Measurements from ENCODE around the gene CMTM4. TPM values are rescaled to one million over a fixed set of nuclear protein-coding genes. Genes with fewer than 3 reads are reported as not detected.

CMTM4 gene
- total RNA-seq, 4 donors from 2014 or later: 13.7 to 24.0 (median 15.8) TPM

- H3K27me3 ChIP-seq: no peaks in the 10 kb centered on the region
- H3K4me1 ChIP-seq: peaks cover 7 to 61% (median 13%) of the 10 kb centered on the region in 3 donors
- H3K27ac ChIP-seq: peak overlapping the region in 3 of 4 donors; percentile 39 to 62 (median 45)
- H3K9me3 ChIP-seq: no peaks in the 10 kb centered on the region
- no peaks in the 10 kb centered on the region for H3K36me3 ChIP-seq
- 27 to 53% methylated on average over 3 to 9 of the region's 9 CpGs for WGBS, 2 donors
- H3K4me3 ChIP-seq: no peak overlapping the region
- no peak for TF ChIP-seq POLR2A (IDR thresholded peaks at IDR 0.05)
- no peak for TF ChIP-seq CTCF (IDR thresholded peaks at IDR 0.05)
- intact Hi-C loops (cut with DNase I): no loop called here
- DNase-seq: no peak
Measured at GRCh38 chr16:66649636-66650205, 46.8 kb downstream of the CMTM4 start.

GRCh38 chr16:66649167-66649566, 47.4 kb downstream of the CMTM4 start:
- Histone ChIP-seq H3K36me3 (no peaks in the 10 kb centered on the region), H3K27ac (peak overlapping the region in 2 of 4 donors; percentile 45 to 62), H3K4me1 (peaks cover 7 to 57% (median 13%) of the 10 kb centered on the region in 3 donors), H3K27me3 (no peaks in the 10 kb centered on the region), H3K4me3 (no peak overlapping the region), H3K9me3 (no peaks in the 10 kb centered on the region)
- no peak for DNase-seq
- WGBS, 2 donors: 80 to 82% methylated on average over 2 of the region's 2 CpGs
- TF ChIP-seq CTCF (IDR thresholded peaks at IDR 0.05) (no peak), POLR2A (IDR thresholded peaks at IDR 0.05) (no peak)
- intact Hi-C loops (cut with DNase I): no loop called here

GRCh38 chr16:66647866-66648265, 48.7 kb downstream of the CMTM4 start:
- no peak for TF ChIP-seq POLR2A (IDR thresholded peaks at IDR 0.05)
- TF ChIP-seq CTCF (IDR thresholded peaks at IDR 0.05): no peak
- WGBS, 2 donors: 80% methylated on average over 1 of the region's 1 CpG; no CpG with 5 or more reads in 1 of the 2 donors
- peaks cover 2 to 44% (median 9%) of the 10 kb centered on the region in 3 donors for H3K4me1 ChIP-seq
- H3K36me3 ChIP-seq: no peaks in the 10 kb centered on the region
- DNase-seq: no peak
- no peaks in the 10 kb centered on the region for H3K9me3 ChIP-seq
- no peaks in the 10 kb centered on the region for H3K27me3 ChIP-seq
- intact Hi-C loops (cut with DNase I): no loop called here
- no peak overlapping the region for H3K4me3 ChIP-seq
- no peak overlapping the region for H3K27ac ChIP-seq

- no peak for DNase-seq
- Histone ChIP-seq H3K9me3 (no peaks in the 10 kb centered on the region), H3K36me3 (peaks cover 0 to 2% (median 0%) of the 10 kb centered on the region in 3 donors), H3K27ac (no peak overlapping the region), H3K4me1 (peaks cover 0 to 22% (median 0%) of the 10 kb centered on the region in 3 donors), H3K27me3 (no peaks in the 10 kb centered on the region), H3K4me3 (no peak overlapping the region)
- TF ChIP-seq CTCF (IDR thresholded peaks at IDR 0.05) (no peak), POLR2A (IDR thresholded peaks at IDR 0.05) (no peak)
- intact Hi-C loops (cut with DNase I): no loop called here
- WGBS, 2 donors: 96% methylated on average over 1 of the region's 1 CpG
Measured at GRCh38 chr16:66641387-66641786, 55.2 kb downstream of the CMTM4 start.

- H3K27ac ChIP-seq: no peak overlapping the region
- DNase-seq: no peak
- H3K9me3 ChIP-seq: no peaks in the 10 kb centered on the region
- no peak for TF ChIP-seq POLR2A (IDR thresholded peaks at IDR 0.05)
- TF ChIP-seq CTCF (IDR thresholded peaks at IDR 0.05): no peak
- H3K4me3 ChIP-seq: no peak overlapping the region
- H3K4me1 ChIP-seq: peaks cover 0 to 22% (median 0%) of the 10 kb centered on the region in 3 donors
- intact Hi-C loops (cut with DNase I): no loop called here
- H3K36me3 ChIP-seq: peaks cover 0 to 8% (median 0%) of the 10 kb centered on the region in 3 donors
- no peaks in the 10 kb centered on the region for H3K27me3 ChIP-seq
- 67 to 85% methylated on average over 3 of the region's 3 CpGs for whole genome bisulfite sequencing, 2 donors
Measured at GRCh38 chr16:66640724-66641314, 55.7 kb downstream of the CMTM4 start.

Data from esophagus squamous epithelium (tissue), 5 donors.